ENCODE measurements around the gene ZNF710. TPM values are rescaled to one million over a fixed set of nuclear protein-coding genes. Genes with fewer than 3 reads are reported as not detected.
A peak's percentile ranks its signal among the peaks of the same experiment; 100 is the strongest.
"Not testable (repeated sequence)": the region's sequence is repeated elsewhere in the genome, so short reads cannot be mapped to it uniquely, and the experiment has no call there.

Gene ZNF710
- total RNA-seq, 1 donor from 2014 or later = 11.5 TPM

DNA sequence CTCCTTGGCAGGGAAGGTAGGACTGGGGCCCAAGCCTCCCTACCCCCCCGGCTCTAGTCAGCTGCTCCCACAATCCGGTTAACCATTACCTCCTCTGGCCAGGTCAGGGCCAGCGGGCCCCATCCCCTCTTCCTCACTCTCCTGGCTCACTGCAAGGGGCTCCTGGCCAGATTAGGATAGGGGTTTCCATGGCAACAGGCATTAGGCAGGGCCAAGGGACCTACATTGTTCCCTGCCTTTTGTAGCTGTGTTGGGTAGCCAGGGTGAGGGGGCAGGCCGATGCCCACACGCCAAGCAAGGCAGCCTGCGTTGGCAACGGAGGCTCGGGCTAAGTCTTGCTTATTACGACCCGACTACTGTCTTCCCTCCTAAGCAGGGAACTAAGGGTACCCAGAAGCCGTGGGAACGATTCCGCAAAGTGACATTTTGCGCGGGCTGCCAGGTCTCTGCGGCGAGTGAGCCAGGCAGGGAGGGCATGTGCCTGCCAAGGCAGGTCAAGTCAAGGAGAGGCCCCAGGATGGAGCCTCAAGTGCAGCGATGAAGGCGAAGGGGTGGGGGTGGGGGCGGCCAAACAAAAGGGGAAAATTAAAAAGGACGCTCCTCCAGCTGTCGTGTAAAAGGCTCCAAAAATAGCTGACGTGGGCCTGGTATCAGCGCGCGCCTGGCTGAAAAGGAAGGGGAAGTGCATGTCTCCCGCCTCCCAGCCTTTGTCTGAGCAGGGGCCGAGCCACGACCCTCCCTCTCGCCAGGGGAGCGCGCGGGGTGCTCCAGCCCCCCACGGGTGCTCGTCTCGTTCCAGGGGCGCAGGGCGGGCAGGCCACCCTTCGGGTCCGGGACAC is 100.2 kb downstream of the ZNF710 start:
- DNase-seq (ENCODE audit: low spot score) = no peak

DNA sequence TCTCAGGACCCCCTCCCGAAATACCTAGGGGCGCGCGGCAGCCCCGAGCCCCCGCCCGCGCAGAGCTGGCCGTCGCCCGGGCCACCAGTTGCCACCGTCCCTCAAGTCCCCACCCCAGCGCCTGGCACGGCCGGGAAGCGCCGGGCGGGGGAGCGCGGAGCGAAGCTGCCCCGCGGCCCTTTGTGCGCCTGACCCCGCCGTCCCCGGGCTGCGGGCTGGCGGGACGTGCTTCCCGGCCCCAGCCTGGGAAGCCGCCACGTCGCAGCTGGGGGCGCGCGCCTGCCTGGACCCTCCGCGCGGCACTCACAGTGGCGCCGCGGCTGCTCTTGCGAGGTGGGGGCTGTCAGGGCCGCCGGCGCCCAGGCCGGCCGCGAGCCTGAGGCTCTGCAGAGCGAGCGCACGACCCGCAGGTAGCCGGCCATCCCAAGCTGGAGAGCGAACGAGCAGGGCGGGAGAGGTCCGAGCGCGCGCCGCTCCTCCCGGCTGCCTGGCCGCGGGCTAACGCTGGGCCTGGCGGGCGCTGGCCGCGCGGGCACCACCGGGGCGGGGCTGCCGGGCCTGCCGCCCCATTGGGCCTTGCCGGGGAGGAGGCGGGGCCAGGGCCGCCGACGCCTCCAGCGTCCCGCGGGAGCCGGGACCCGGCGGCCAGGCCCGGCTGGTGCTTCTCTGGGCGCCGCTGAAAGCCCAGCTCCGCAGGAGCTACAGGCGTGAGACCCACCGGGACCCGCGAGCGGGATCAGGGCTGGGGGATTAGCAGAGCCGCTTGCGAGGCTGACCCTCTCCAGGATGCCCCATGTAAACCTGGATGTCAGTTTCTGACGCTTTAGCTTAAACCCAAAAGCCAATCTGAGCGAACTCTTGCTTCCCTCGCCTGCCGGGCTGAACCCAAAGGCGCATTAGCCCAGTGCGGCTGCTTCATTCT is 101.1 kb downstream of the ZNF710 start, which contains the start of gene IDH2:
IDH2 (minus strand) TSS at position 500 of the 922 bp plus-strand sequence; CDS start at position 422, 78 bp downstream.
- peak; percentile 95 for DNase-seq (ENCODE audit: low spot score)

GRCh38 chr15:90103701-90104329 is 102.7 kb downstream of the ZNF710 start:
- DNase-seq (ENCODE audit: low spot score) = peak; percentile 62

GRCh38 chr15:90104551-90104950 is 103.4 kb downstream of the ZNF710 start:
- DNase-seq (ENCODE audit: low spot score) = peak; percentile 26

DNA sequence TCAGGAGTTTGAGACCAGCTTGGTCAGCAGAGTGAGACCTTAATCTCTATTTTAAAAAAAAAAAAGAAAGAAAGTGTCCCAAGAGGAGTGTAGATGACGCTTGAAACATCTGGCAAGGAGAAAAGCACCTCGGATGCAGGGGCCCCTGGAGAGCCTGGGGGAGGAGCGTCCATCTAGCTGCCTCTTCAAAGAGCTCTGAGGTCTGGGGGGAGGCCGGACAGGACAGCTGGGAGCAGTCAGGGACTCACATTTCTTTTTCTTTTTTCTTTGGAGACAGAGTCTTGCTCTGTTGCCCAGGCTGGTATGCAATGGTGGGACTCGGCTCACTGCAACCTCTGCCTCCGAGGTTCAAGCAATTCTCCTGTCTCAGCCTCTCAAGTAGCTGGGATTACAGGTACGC is 104.4 kb downstream of the ZNF710 start:
- peak; percentile 60 for DNase-seq (ENCODE audit: low spot score)

DNA sequence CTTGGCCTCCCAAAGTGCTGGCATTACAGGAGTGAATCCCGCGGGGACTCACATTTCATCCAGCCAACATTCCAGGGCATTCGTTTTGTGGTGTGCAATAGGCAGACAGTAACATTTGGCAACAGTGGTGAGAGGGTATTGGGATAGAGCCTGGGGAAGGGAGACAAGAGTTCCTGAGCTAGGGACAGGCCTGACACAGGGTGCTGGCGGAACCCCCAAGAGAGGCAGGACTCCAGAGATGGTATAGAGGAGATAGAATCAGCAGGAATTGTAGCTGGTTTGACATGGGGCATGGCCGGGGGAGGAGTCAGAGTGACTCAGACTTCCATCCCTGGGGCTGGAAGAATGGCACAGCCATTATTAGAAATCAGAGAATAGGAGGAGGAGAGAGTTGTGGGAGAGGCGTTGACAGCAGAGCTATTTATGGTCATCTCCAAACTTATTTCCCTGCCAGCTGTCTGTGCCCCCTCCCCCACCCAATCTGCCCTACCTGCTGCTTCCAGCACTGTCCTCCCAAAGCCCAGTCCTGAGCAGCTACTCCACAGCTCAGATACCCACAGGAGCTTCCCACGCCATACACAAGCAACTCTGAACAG is 105.5 kb downstream of the ZNF710 start:
- no peak for DNase-seq (ENCODE audit: low spot score)

DNA sequence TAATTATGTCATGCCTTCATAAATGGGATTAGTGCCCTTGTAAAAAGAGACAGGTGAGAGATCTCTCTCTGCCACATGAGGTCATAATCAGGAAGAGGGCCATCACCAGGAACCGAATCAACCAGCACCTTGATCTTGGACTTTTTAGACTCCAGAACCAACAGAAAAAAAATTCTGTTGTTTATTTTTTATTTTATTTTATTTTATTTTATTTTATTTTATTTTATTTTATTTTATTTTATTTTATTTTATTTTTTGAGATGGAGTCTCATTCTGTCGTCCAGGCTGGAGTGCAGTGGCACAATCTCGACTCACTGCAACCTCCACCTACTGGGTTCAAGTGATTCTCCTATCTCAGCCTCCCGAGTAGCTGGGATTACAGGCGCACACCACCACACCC is 106.9 kb downstream of the ZNF710 start:
- not testable (repeated sequence) for DNase-seq (ENCODE audit: low spot score)

DNA sequence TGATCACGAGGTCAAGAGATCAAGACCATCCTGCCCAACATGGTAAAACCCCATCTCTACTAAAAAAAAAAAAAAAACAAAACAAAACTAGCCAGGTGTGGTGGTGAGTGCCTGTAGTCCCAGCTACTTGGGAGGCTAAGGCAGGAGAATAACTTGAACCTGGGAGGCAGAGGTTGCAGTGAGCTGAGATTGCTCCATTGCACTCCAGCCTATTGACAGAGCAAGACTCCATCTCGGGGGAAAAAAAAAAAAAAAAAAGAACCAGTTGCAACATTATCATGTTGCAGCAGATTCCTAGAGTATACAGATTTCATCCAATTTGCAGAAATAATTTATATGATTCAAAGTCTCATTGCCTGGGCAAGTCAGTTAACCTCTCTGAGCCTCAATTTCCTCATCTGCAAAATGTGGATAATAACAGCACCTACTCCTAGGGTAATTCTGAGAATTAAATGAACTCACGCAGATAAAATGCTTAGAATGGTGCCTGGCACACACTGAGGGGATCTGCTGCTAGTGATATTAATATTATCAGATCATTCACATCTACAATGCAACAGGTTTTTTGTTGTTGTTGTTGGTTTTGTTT is 108.1 kb downstream of the ZNF710 start:
- DNase-seq (ENCODE audit: low spot score) = not testable (repeated sequence)

GRCh38 chr15:90113166-90113565 is 112.0 kb downstream of the ZNF710 start:
- DNase-seq (ENCODE audit: low spot score) = no peak

DNA sequence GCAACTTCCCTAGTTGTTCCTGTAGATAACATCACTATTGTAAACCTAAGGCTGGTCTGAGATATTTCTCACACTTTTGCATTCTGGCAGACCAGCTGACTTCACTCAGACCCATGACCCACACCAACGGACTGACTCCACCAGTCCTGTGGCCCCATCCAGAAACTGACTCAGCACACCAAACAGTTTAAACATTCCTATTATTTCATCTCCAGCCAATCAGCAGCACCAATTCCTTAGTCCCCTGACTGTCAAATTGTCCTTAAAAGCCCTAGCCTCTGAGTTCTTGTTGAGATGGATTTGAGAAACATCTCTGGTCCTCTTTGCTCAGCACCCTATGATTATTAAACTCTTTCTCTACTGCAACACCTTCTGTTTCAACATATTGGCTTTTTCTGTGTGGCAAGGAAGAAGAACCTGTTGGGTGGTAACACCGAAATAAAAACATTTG is 113.4 kb downstream of the ZNF710 start:
- peak; percentile 0 for DNase-seq (ENCODE audit: low spot score)

DNA sequence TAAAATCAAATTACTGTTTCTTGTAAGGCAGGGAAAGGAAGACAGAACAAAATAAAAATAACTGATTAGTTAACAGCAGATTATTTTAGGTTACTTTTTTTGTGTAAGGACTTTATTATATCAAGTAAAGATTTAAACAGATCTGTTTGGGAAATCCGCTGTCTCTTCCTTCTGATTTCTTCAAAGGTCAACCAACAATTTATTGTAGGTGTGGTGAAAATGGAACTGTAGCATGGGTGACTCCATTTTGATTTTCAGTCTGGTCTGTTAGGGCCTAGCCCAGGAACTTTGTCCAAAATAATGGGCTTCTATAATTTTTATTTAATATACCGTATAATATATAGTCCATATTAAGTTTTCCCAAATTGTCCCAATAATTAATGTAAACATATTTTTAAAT is 114.7 kb downstream of the ZNF710 start:
- no peak for DNase-seq (ENCODE audit: low spot score)

GRCh38 chr15:90119367-90119766 is 118.2 kb downstream of the ZNF710 start:
- DNase-seq (ENCODE audit: low spot score) = no peak

DNA sequence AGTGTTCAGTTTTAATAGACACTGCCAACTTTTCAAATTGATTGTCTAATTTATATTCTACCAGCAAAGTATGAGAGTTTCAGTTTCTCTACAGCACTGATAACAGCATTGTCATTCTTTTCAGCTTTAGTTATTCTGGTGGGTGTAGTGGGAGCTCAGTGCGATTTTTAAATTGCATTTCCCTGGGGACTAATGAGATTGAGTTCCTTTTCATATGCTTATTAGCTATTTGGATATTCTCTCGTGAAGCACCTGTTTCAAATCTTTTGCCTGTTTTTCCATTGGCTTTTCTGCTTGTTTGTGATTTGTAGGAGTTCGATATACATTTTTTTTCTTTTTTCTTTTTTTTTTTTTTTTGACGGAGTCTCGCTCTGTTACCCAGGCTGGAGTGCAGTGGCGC is 120.0 kb downstream of the ZNF710 start:
- DNase-seq (ENCODE audit: low spot score) = no peak

- DNase-seq (ENCODE audit: low spot score) = no peak
These were observed 123.4 kb downstream of the ZNF710 start for GRCh38 chr15:90124507-90124906.

DNA sequence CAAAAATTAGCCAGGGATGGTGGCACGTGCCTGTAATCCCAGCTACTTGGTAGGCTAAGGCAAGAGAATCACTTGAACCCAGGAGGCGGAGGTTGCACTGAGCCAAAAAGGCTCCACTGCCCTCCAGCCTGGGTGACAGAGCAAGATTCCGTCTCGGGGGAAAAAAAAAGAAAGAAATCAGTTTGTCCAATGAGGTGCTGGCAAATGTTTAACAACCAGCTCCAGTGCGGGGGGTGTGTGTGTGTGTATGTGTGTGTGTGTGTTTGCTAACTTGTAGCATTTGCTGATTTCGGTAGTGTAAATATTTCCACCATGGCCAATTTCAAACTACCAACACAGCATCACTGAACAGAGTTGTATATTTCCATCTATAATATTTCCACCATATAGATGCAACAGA is 124.9 kb downstream of the ZNF710 start:
- no peak for DNase-seq (ENCODE audit: low spot score)

- no peak for DNase-seq (ENCODE audit: low spot score)
These were observed 125.7 kb downstream of the ZNF710 start for GRCh38 chr15:90126596-90127435.

DNA sequence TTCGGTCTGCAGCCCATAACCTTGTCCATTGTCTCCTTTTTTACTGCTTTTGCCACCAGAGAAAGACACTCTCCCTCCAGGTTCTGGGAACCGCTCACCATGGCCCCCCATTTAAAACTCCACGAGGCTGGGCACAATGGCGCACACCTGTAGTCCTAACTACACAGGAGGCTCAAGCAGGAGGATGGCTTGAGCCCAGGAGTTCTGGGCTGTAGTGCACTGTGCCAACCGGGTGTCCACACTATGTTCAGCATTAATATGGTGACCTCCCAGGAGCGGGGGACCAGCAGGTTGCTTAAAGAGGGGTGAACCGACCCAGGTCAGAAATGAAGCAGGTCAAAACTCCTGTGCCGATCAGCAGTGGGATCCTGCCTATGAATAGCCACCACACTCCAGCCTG is 129.2 kb downstream of the ZNF710 start:
- no peak for DNase-seq (ENCODE audit: low spot score)

Measured in mesenteric fat pad (tissue), 1 donor.